ENCODE results near the gene TSHR.

GRCh38 chr14:81172353-81172752 is 216.9 kb downstream of the TSHR start:
- no peak for TF ChIP-seq CTCF (conservative IDR thresholded peaks at IDR 0.05; ENCODE audit: low read depth, low read length)
- TF ChIP-seq FOS (IDR thresholded peaks at IDR 0.05; ENCODE audit: low read depth, low read length) = no peak
- no peak for TF ChIP-seq RCOR1 (IDR thresholded peaks at IDR 0.05; ENCODE audit: insufficient replicate concordance, low read length)
- no peak for TF ChIP-seq ELK1 (IDR thresholded peaks at IDR 0.05; ENCODE audit: borderline replicate concordance, low read depth, low read length)
- no peak for TF ChIP-seq RAD21 (IDR thresholded peaks at IDR 0.05; ENCODE audit: low read length)
- no peak for TF ChIP-seq POLR2A (IDR thresholded peaks at IDR 0.05; ENCODE audit: low read depth, low read length)
- TF ChIP-seq BHLHE40 (IDR thresholded peaks at IDR 0.05; ENCODE audit: low read depth, low read length) = no peak
- TF ChIP-seq RFX5 (IDR thresholded peaks at IDR 0.05; ENCODE audit: low read depth, low read length) = no peak
- TF ChIP-seq SMC3 (IDR thresholded peaks at IDR 0.05; ENCODE audit: low read depth, low read length) = no peak
- TF ChIP-seq USF2 (IDR thresholded peaks at IDR 0.05; ENCODE audit: low read depth, low read length) = no peak
- no peak for TF ChIP-seq MAFK (IDR thresholded peaks at IDR 0.05; ENCODE audit: low read depth, low read length)
- TF ChIP-seq CEBPB (IDR thresholded peaks at IDR 0.05; ENCODE audit: low read depth, low read length) = no peak
- no peak for TF ChIP-seq MXI1 (IDR thresholded peaks at IDR 0.05; ENCODE audit: borderline replicate concordance, low read depth, low read length)
